ENCODE results near the gene NBPF15. TPM values are rescaled to one million over a fixed set of nuclear protein-coding genes. Genes with fewer than 3 reads are reported as not detected.

NBPF15 gene
- 100 to 1,000 TPM; 109 to 131 TPM for total RNA-seq

GRCh38 chr1:144461136-144461759, at the start of gene NBPF15:
Gene NBPF15 (minus strand): TSS chr1:144461669. CDS start chr1:144440003, 21,666 bp downstream.

Other genes with a start within 250 kb of the NBPF15 start
- gene PPIAL4E, start 88.0 kb downstream of the NBPF15 start, total RNA-seq = 1 to 10 TPM in 1 of 2 experiments, under 1 TPM in 1; 0.78 to 1.3 TPM
- gene PPIAL4F, start 131.2 kb upstream of the NBPF15 start, total RNA-seq = under 1 TPM in 1 of 2 experiments, not detected in 1; 0.38 TPM